GM12801 (cell line): ENCODE measurements around the gene DOCK2.

ENCODE experiments used
- CTCF ChIP-seq: IDR thresholded peaks from one replicate; pipeline ENCODE4 v1.5.1; 2011; ENCODE audit warnings: control low read depth; ENCODE audit not compliant: insufficient read length; ENCODE audit errors: extremely low read depth

DOCK2 gene

GRCh38 chr5:169808118-169808581 is 171.1 kb downstream of the DOCK2 start:
- no peak for TF ChIP-seq CTCF

- no peak for TF ChIP-seq CTCF
Observed at GRCh38 chr5:169809281-169809680, 172.2 kb downstream of the DOCK2 start.

GRCh38 chr5:169810524-169810923 is 173.4 kb downstream of the DOCK2 start:
- no peak for TF ChIP-seq CTCF

- no peak for TF ChIP-seq CTCF
Observed at GRCh38 chr5:169811023-169811422, 173.9 kb downstream of the DOCK2 start.

- no peak for TF ChIP-seq CTCF
Observed at GRCh38 chr5:169811680-169812079, 174.6 kb downstream of the DOCK2 start.

- no peak for TF ChIP-seq CTCF
Observed at GRCh38 chr5:169812786-169813185, 175.7 kb downstream of the DOCK2 start.

- TF ChIP-seq CTCF, result no peak
Observed at GRCh38 chr5:169814045-169814444, 177.0 kb downstream of the DOCK2 start.

- TF ChIP-seq CTCF, result no peak
Observed at GRCh38 chr5:169814522-169814921, 177.4 kb downstream of the DOCK2 start.
